Neural cell (in vitro differentiated cells): Measurements from ENCODE around the gene ZBTB17.
"Not testable (repeated sequence)": the region's sequence is repeated elsewhere in the genome, so short reads cannot be mapped to it uniquely, and the experiment has no call there.

Source experiments
- EZH2 ChIP-seq: fragments of 200-600, 300-800 bp; shearing (Covaris generic), sonication (generic); IDR thresholded peaks from 2 replicates; pipeline ENCODE4 v1.6.1; 2014; ENCODE audit warnings: antibody characterized with exemption, low read length, borderline replicate concordance, mild to moderate bottlenecking; ENCODE audit not compliant: insufficient read depth, poor library complexity, severe bottlenecking
- POLR2AphosphoS5 ChIP-seq: IDR thresholded peaks from 2 replicates; pipeline ENCODE4 v1.6.1; 2012
- RAD21 ChIP-seq: fragments of 450-650 bp; conservative IDR thresholded peaks from 2 replicates; pipeline ENCODE4 v1.6.1; 2014; ENCODE audit warnings: antibody characterized with exemption, mild to moderate bottlenecking, moderate library complexity
- TAF1 ChIP-seq: IDR thresholded peaks from 2 replicates; pipeline ENCODE4 v1.6.1; 2012; ENCODE audit warnings: low read depth
- TF ChIP-seq, protein P1 (sequence below): IDR thresholded peaks from 2 replicates; pipeline ENCODE4 v1.6.1; 2012; ENCODE audit warnings: borderline replicate concordance
- TF ChIP-seq, protein P2 (sequence below): fragments of 450-650 bp; IDR thresholded peaks from 2 replicates; pipeline ENCODE4 v1.5.1; 2014; ENCODE audit warnings: antibody characterized with exemption, mild to moderate bottlenecking, moderate library complexity; ENCODE audit not compliant: poor library complexity, severe bottlenecking

DNA sequence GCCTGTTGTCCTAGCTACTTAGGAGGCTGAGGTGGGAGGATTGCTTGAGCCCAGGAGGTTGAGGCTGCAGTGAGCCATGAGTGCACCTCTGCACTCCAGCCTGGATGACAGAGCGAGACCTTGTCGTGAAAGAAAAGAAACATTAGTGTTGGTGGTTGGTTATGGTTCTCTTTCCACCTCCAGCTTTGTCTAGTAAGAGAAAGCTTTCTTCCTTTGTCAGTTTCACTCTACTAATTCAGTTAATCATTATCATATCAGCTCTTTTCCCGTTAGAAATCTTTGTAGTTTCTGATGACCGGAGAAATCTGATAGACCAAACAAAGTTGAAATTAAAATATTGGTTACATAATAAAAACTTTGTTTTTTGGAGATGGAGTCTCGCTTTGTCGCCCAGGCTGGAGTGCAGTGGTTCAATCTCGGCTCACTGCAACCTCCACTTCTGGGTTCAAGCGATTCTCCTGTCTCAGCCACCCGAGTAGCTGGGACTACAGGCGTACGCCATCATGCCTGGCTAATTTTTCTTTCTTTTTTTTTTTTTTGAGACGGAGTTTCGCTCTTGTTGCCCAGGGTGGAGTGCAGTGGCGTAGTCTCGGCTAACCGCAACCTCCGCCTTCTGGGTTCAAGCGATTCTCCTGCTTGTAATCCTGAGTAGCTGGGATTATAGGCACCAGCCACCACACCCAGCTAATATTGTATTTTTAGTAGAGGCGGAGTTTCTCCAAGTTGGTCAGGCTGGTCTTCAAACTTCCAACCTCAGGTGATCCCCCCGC, 78.9 kb downstream of the ZBTB17 start:
- TF ChIP-seq, protein P1, sequence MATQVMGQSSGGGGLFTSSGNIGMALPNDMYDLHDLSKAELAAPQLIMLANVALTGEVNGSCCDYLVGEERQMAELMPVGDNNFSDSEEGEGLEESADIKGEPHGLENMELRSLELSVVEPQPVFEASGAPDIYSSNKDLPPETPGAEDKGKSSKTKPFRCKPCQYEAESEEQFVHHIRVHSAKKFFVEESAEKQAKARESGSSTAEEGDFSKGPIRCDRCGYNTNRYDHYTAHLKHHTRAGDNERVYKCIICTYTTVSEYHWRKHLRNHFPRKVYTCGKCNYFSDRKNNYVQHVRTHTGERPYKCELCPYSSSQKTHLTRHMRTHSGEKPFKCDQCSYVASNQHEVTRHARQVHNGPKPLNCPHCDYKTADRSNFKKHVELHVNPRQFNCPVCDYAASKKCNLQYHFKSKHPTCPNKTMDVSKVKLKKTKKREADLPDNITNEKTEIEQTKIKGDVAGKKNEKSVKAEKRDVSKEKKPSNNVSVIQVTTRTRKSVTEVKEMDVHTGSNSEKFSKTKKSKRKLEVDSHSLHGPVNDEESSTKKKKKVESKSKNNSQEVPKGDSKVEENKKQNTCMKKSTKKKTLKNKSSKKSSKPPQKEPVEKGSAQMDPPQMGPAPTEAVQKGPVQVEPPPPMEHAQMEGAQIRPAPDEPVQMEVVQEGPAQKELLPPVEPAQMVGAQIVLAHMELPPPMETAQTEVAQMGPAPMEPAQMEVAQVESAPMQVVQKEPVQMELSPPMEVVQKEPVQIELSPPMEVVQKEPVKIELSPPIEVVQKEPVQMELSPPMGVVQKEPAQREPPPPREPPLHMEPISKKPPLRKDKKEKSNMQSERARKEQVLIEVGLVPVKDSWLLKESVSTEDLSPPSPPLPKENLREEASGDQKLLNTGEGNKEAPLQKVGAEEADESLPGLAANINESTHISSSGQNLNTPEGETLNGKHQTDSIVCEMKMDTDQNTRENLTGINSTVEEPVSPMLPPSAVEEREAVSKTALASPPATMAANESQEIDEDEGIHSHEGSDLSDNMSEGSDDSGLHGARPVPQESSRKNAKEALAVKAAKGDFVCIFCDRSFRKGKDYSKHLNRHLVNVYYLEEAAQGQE, result not testable (repeated sequence)
- TF ChIP-seq, protein P2, sequence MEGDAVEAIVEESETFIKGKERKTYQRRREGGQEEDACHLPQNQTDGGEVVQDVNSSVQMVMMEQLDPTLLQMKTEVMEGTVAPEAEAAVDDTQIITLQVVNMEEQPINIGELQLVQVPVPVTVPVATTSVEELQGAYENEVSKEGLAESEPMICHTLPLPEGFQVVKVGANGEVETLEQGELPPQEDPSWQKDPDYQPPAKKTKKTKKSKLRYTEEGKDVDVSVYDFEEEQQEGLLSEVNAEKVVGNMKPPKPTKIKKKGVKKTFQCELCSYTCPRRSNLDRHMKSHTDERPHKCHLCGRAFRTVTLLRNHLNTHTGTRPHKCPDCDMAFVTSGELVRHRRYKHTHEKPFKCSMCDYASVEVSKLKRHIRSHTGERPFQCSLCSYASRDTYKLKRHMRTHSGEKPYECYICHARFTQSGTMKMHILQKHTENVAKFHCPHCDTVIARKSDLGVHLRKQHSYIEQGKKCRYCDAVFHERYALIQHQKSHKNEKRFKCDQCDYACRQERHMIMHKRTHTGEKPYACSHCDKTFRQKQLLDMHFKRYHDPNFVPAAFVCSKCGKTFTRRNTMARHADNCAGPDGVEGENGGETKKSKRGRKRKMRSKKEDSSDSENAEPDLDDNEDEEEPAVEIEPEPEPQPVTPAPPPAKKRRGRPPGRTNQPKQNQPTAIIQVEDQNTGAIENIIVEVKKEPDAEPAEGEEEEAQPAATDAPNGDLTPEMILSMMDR, result not testable (repeated sequence)
- not testable (repeated sequence) for TF ChIP-seq RAD21, POLR2AphosphoS5, TAF1, EZH2
